Left ventricle myocardium inferior (tissue), 1 donor: ENCODE results near the gene ABHD12. TPM values are rescaled to one million over a fixed set of nuclear protein-coding genes. Genes with fewer than 3 reads are reported as not detected.
A peak's percentile ranks its signal among the peaks of the same experiment; 100 is the strongest.

Experiments
- DNase-seq: peaks from one replicate; pipeline ENCODE4 v3.0.0-alpha.2; 2020
- H3K27ac ChIP-seq: fragments of 200-600 bp; replicated peaks from 2 replicates; pipeline ENCODE4 v1.8.0; 2021
- H3K27me3 ChIP-seq: fragments of 200-600 bp; 2 replicates; pipeline ENCODE4 v1.8.0; 2021; ENCODE audit warnings: low read depth
- H3K36me3 ChIP-seq: fragments of 200-600 bp; 2 replicates; pipeline ENCODE4 v1.8.0; 2021
- H3K4me1 ChIP-seq: fragments of 200-600 bp; 2 replicates; pipeline ENCODE4 v1.8.0; 2021
- H3K4me3 ChIP-seq: fragments of 200-600 bp; 2 replicates; pipeline ENCODE4 v1.8.0; 2021; ENCODE audit warnings: mild to moderate bottlenecking, moderate library complexity
- H3K9me3 ChIP-seq: fragments of 200-600 bp; replicated peaks from 2 replicates; pipeline ENCODE4 v1.8.0; 2021
- CTCF ChIP-seq: fragments of 200-600 bp; IDR thresholded peaks from 2 replicates; pipeline ENCODE4 v1.8.0; 2021; ENCODE audit warnings: antibody characterized with exemption, mild to moderate bottlenecking, borderline replicate concordance
- intact Hi-C: fragments of 100-400 bp; cut with micrococcal nuclease; formaldehyde crosslinking; loops from one replicate; pipeline ENCODE4 v1.11.0; 2022
- total RNA-seq: library from RNA; stranded (reverse); fragmentation: NEBNext Ultra II Directional; extraction: Animal tissue kit (Norgen Biotek cat#: 25700); gene quantifications from one replicate; pipeline ENCODE4 v1.2.1, GENCODE V29; 2021
- donor health status: DM: no; HTN: yes; CAD: no; lungs with severe emphysema.

ABHD12 gene
- total RNA-seq, 1 donor from 2014 or later: 23.2 TPM

GRCh38 chr20:25257130-25257529, 133.5 kb downstream of the ABHD12 start:
- Histone ChIP-seq H3K4me1 (peaks cover 74% of the 10 kb centered on the region), H3K27ac (peak overlapping the region; percentile 97)

GRCh38 chr20:25256226-25256859, 134.3 kb downstream of the ABHD12 start:
- no peak for TF ChIP-seq CTCF
- Histone ChIP-seq H3K27ac (peak overlapping the region; percentile 97), H3K4me3 (peak overlapping the region; percentile 47), H3K36me3 (peaks cover 36% of the 10 kb centered on the region), H3K9me3 (no peaks in the 10 kb centered on the region), H3K4me1 (peaks cover 82% of the 10 kb centered on the region), H3K27me3 (no peaks in the 10 kb centered on the region)
- intact Hi-C loops: no loop called here
- no peak for DNase-seq

More at GRCh38 chr20:25257130-25257529, 133.5 kb downstream of the ABHD12 start:
- H3K9me3 ChIP-seq: no peaks in the 10 kb centered on the region
- H3K27me3 ChIP-seq: no peaks in the 10 kb centered on the region
- intact Hi-C loops: no loop called here
- H3K4me3 ChIP-seq: peak overlapping the region; percentile 18
- peaks cover 43% of the 10 kb centered on the region for H3K36me3 ChIP-seq
- no peak for TF ChIP-seq CTCF
- DNase-seq: no peak

- Histone ChIP-seq H3K9me3 (no peaks in the 10 kb centered on the region), H3K36me3 (peaks cover 24% of the 10 kb centered on the region), H3K4me3 (peak overlapping the region; percentile 47), H3K27ac (peak overlapping the region; percentile 97), H3K4me1 (peaks cover 94% of the 10 kb centered on the region), H3K27me3 (no peaks in the 10 kb centered on the region)
- peak; percentile 67 for DNase-seq
- intact Hi-C loops: no loop called here
- peak; percentile 34 for TF ChIP-seq CTCF
Observed at GRCh38 chr20:25254986-25255680, 135.5 kb downstream of the ABHD12 start.

DNA sequence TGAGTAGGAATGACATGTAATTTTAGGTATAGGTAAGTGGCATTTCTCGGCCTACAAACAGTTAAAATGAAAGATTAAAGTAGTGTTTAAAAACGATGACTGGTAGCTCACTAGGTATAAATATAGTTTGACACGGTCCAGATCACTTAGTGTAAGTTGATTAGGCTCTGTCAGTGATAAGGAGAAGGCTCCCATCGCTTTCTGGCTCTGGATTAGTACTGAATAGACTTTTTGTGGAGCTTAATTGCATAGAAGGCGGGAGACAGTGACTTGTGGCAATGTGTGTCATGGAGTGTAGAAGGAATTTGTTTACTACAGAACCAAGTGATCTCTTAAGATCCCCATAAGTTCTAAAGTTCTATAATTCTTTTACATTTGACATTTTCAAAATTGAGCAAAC, 136.1 kb downstream of the ABHD12 start:
- Histone ChIP-seq H3K9me3 (no peaks in the 10 kb centered on the region), H3K4me1 (peaks cover 95% of the 10 kb centered on the region), H3K4me3 (peak overlapping the region; percentile 97), H3K27ac (peak overlapping the region; percentile 97), H3K27me3 (no peaks in the 10 kb centered on the region), H3K36me3 (peaks cover 19% of the 10 kb centered on the region)
- intact Hi-C loops: no loop called here
- no peak for TF ChIP-seq CTCF
- no peak for DNase-seq

GRCh38 chr20:25253606-25254275, 136.9 kb downstream of the ABHD12 start:
- Histone ChIP-seq H3K4me1 (peaks cover 95% of the 10 kb centered on the region), H3K9me3 (no peaks in the 10 kb centered on the region), H3K36me3 (peaks cover 10% of the 10 kb centered on the region), H3K27me3 (no peaks in the 10 kb centered on the region), H3K27ac (peak overlapping the region; percentile 97), H3K4me3 (peak overlapping the region; percentile 97)
- DNase-seq: no peak
- no peak for TF ChIP-seq CTCF
- intact Hi-C loops: no loop called here
